ENCODE results near the gene RARA. TPM values are rescaled to one million over a fixed set of nuclear protein-coding genes. Genes with fewer than 3 reads are reported as not detected.

RARA gene
- total RNA-seq, 1 experiment from 2014 or later = 35.1 TPM

GRCh38 chr17:40314584-40314956 lies 5.6 kb downstream of the RARA start:
- CTCF ChIA-PET = interaction anchor here (2.5 kb wide), 1 partner anchor 14 kb away, joined by 6 read pairs; no protein-coding TSS in a partner anchor
- POLR2A ChIA-PET = interaction anchor here (0.9 kb wide), 1 partner anchor 37 kb away, joined by 3 read pairs; no protein-coding TSS in a partner anchor
- H3K27ac ChIP-seq (ENCODE audit: low read depth, low read length) = peak overlapping the region; percentile 53
- H3K9me3 ChIP-seq (ENCODE audit: control insufficient read depth in 1 of 2, insufficient read depth in 1 of 2, low read depth in 1 of 2, low read length in 2 of 2) = no peaks in the 10 kb centered on the region
- intact Hi-C loops (cut with micrococcal nuclease) = no loop called here
- H4K20me1 ChIP-seq (ENCODE audit: insufficient read depth) = no peaks in the 10 kb centered on the region
- DNase-seq (ENCODE audit: low read depth, low spot score) (peak; percentile 95), ATAC-seq (peak; percentile 54)
- no peak overlapping the region for H2AFZ ChIP-seq (ENCODE audit: low read depth, low read length, poor library complexity, severe bottlenecking)
- H3K36me3 ChIP-seq (ENCODE audit: control insufficient read depth in 1 of 2, insufficient read depth in 2 of 2, low read length in 2 of 2) = no peaks in the 10 kb centered on the region
- H3K79me2 ChIP-seq (ENCODE audit: insufficient read depth, low read length) = peaks cover 15% of the 10 kb centered on the region
- no peaks in the 10 kb centered on the region for H3K27me3 ChIP-seq (ENCODE audit: insufficient read depth, low read length)
- H3K4me3 ChIP-seq (replicated peaks in 1 of 2; ENCODE audit: low read depth in 1 of 2, low read length in 2 of 2) = peak overlapping the region; percentile 7 to 28; a peak in 2 of 4 replicates
- H3K4me2 ChIP-seq (ENCODE audit: low read length) = peak overlapping the region; percentile 77
- RAD21 ChIA-PET (ENCODE audit: low non-redundant PET in 1 of 2, low total read pairs in 2 of 2, uncharacterized antibody in 2 of 2, unreplicated experiment in 2 of 2) = no interaction called here
- no TSS peak for BruUV-seq (replicated peaks)
- peaks cover 71 to 90% of the 10 kb centered on the region in 2 experiments for H3K4me1 ChIP-seq (ENCODE audit: control insufficient read depth in 1 of 2, insufficient read depth in 2 of 2, low read length in 2 of 2)
- H3K9me2 ChIP-seq (ENCODE audit: insufficient read depth) = no peaks in the 10 kb centered on the region
- H3K9ac ChIP-seq (ENCODE audit: low read length) = peak overlapping the region; percentile 49
- no peak for TF ChIP-seq EZH2phosphoT487 (IDR thresholded peaks at IDR 0.05; ENCODE audit: borderline replicate concordance)
- TF ChIP-seq SP1 (IDR thresholded peaks at IDR 0.05; ENCODE audit: low read depth) = peak; percentile 97
- peak; percentile 72 for TF ChIP-seq EGR1 (IDR thresholded peaks at IDR 0.05; ENCODE audit: low read depth)
- TF ChIP-seq ATF3 (IDR thresholded peaks at IDR 0.05) = no peak
- peak; percentile 86 for TF ChIP-seq POLR2AphosphoS5 (IDR thresholded peaks at IDR 0.05; ENCODE audit: low read depth, low read length)
- no peak for TF ChIP-seq ZFX (IDR thresholded peaks at IDR 0.05)
- peak; percentile 100 for TF ChIP-seq JUND (IDR thresholded peaks at IDR 0.05)
- TF ChIP-seq, protein P1, sequence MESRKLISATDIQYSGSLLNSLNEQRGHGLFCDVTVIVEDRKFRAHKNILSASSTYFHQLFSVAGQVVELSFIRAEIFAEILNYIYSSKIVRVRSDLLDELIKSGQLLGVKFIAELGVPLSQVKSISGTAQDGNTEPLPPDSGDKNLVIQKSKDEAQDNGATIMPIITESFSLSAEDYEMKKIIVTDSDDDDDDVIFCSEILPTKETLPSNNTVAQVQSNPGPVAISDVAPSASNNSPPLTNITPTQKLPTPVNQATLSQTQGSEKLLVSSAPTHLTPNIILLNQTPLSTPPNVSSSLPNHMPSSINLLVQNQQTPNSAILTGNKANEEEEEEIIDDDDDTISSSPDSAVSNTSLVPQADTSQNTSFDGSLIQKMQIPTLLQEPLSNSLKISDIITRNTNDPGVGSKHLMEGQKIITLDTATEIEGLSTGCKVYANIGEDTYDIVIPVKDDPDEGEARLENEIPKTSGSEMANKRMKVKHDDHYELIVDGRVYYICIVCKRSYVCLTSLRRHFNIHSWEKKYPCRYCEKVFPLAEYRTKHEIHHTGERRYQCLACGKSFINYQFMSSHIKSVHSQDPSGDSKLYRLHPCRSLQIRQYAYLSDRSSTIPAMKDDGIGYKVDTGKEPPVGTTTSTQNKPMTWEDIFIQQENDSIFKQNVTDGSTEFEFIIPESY (IDR thresholded peaks at IDR 0.05; ENCODE audit: extremely low read depth, insufficient replicate concordance, low read length) = peak; percentile 76
- no peak for TF ChIP-seq REST (IDR thresholded peaks at IDR 0.05; ENCODE audit: low read depth)
- peak; percentile 80 for TF ChIP-seq TCF7L2 (IDR thresholded peaks at IDR 0.05; ENCODE audit: borderline replicate concordance, extremely low read depth, insufficient read depth, insufficient read length)
- TF ChIP-seq SIN3A (IDR thresholded peaks at IDR 0.05; ENCODE audit: low read depth) = peak; percentile 76; the same call in 1 of the 2 replicates
- no peak for TF ChIP-seq ELF1 (IDR thresholded peaks at IDR 0.05; ENCODE audit: borderline replicate concordance, low read depth)
- no peak for TF ChIP-seq ZNF274 (IDR thresholded peaks at IDR 0.05; ENCODE audit: low read depth, low read length)
- TF ChIP-seq CEBPB (IDR thresholded peaks at IDR 0.05; ENCODE audit: low read depth) = no peak
- no peak for TF ChIP-seq YY1 (IDR thresholded peaks at IDR 0.05; ENCODE audit: extremely low read depth, insufficient replicate concordance, low read depth, low read length)
- peak; percentile 99 for TF ChIP-seq FOSL1 (IDR thresholded peaks at IDR 0.05; ENCODE audit: low read depth)
- TF ChIP-seq SRF (IDR thresholded peaks at IDR 0.05; ENCODE audit: low read depth) = no peak; the same call in 1 of the 2 replicates
- no peak for TF ChIP-seq RAD21 (IDR thresholded peaks at IDR 0.05; ENCODE audit: low read depth)
- TF ChIP-seq CBX3 (IDR thresholded peaks at IDR 0.05; ENCODE audit: low read depth) = peak; percentile 54; the same call in 1 of the 2 replicates
- TF ChIP-seq CTCF (IDR thresholded peaks at IDR 0.05 in 2 of 3, conservative IDR thresholded peaks at IDR 0.05 in 1 of 3; ENCODE audit: borderline replicate concordance in 1 of 3, insufficient read depth in 1 of 3, low read depth in 2 of 3, low read length in 2 of 3) = no peak
- TF ChIP-seq POLR2A (IDR thresholded peaks at IDR 0.05; ENCODE audit: borderline replicate concordance, extremely low read depth, insufficient read depth, insufficient read length) = no peak

Data from HCT116 (cell line).